Naive thymus-derived CD4-positive, alpha-beta T cell (primary cell): Measurements from ENCODE around the gene PKLR. TPM values are rescaled to one million over a fixed set of nuclear protein-coding genes. Genes with fewer than 3 reads are reported as not detected.

Experiments used
- ATAC-seq: fragments of 150-1000 bp; cut with Tn5 transposase; 2 replicates; pipeline ENCODE4 v1.10.0; 2021; ENCODE audit warnings: mild to moderate bottlenecking, moderate library complexity
- CTCF ChIA-PET: fragments of 350-600 bp; sonication (Branson Sonifier 250); formaldehyde crosslinking; loops from one replicate; lab custom pipeline; 2021; ENCODE audit warnings: antibody characterized with exemption; lab: Charles Lee
- POLR2A ChIA-PET: fragments of 350-600 bp; sonication (Branson Sonifier 250); formaldehyde crosslinking; loops from one replicate; lab custom pipeline; 2021; ENCODE audit warnings: antibody characterized with exemption, inconsistent platforms; lab: Charles Lee
- DNase-seq, 9 donors: peaks; one replicate each; pipeline versions ENCODE4 v3.0.0 to v3.0.0-alpha.2; 2020 to 2022; ENCODE audit warnings: mixed read lengths in 1 of 9
- H3K27ac ChIP-seq: one replicate; pipeline ENCODE4 v1.7.0; 2013; ENCODE audit warnings: mild to moderate bottlenecking, low read depth, low read length, moderate library complexity
- H3K27me3 ChIP-seq, 2 donors: one replicate each; pipeline ENCODE4 v1.7.0; 2013; ENCODE audit warnings: low read length in 2 of 2, mild to moderate bottlenecking in 2 of 2, moderate library complexity in 2 of 2; ENCODE audit not compliant: control insufficient read depth in 2 of 2, insufficient read depth in 2 of 2
- H3K36me3 ChIP-seq, 3 experiments: 1 replicate in 2 of 3; 2 replicates in 1 of 3; pipeline ENCODE4 v1.7.0; 2013; ENCODE audit warnings: low read length in 3 of 3, mild to moderate bottlenecking in 3 of 3, moderate library complexity in 1 of 3; ENCODE audit not compliant: insufficient read depth in 3 of 3, control insufficient read depth in 2 of 3
- H3K4me1 ChIP-seq, 2 donors: one replicate each; pipeline ENCODE4 v1.7.0; 2013; ENCODE audit warnings: low read length in 2 of 2, mild to moderate bottlenecking in 2 of 2, moderate library complexity in 1 of 2; ENCODE audit not compliant: control insufficient read depth in 2 of 2, insufficient read depth in 2 of 2
- H3K4me3 ChIP-seq: 2 replicates; pipeline ENCODE4 v1.7.0; 2013; ENCODE audit warnings: mild to moderate bottlenecking, low read length
- H3K9me3 ChIP-seq, 3 experiments: 1 replicate in 2 of 3; 2 replicates in 1 of 3; pipeline ENCODE4 v1.7.0; 2013; ENCODE audit warnings: low read length in 3 of 3; ENCODE audit not compliant: control insufficient read depth in 2 of 3
- H3K27ac Mint-ChIP-seq, 9 donors: one replicate each; pipeline ENCODE4 v1.8.0; 2020 to 2022; ENCODE audit warnings: mixed read lengths in 9 of 9, mild to moderate bottlenecking in 8 of 9, moderate library complexity in 5 of 9, inconsistent platforms in 2 of 9
- H3K27me3 Mint-ChIP-seq, 5 donors: one replicate each; pipeline ENCODE4 v1.8.0; 2021 to 2022; ENCODE audit warnings: mixed read lengths in 5 of 5, mild to moderate bottlenecking in 1 of 5
- H3K36me3 Mint-ChIP-seq, 5 donors: one replicate each; pipeline ENCODE4 v1.8.0; 2020 to 2022; ENCODE audit warnings: mixed read lengths in 5 of 5, mild to moderate bottlenecking in 3 of 5, inconsistent platforms in 1 of 5
- H3K4me1 Mint-ChIP-seq, 7 donors: one replicate each; pipeline ENCODE4 v1.8.0; 2020 to 2022; ENCODE audit warnings: mixed read lengths in 7 of 7, mild to moderate bottlenecking in 3 of 7, inconsistent platforms in 1 of 7
- H3K4me3 Mint-ChIP-seq, 10 donors: one replicate each; pipeline ENCODE4 v1.8.0; 2020 to 2022; ENCODE audit warnings: mild to moderate bottlenecking in 10 of 10, mixed read lengths in 10 of 10, moderate library complexity in 6 of 10, inconsistent platforms in 2 of 10
- H3K9me3 Mint-ChIP-seq, 11 donors: one replicate each; pipeline ENCODE4 v1.8.0; 2020 to 2022; ENCODE audit warnings: mixed read lengths in 11 of 11, mild to moderate bottlenecking in 4 of 11, inconsistent platforms in 1 of 11, moderate library complexity in 1 of 11
- intact Hi-C, 2 donors: fragments of 100-400 bp; cut with micrococcal nuclease; formaldehyde crosslinking; loops; one replicate each; pipeline ENCODE4 v1.15.1; 2023
- polyA plus RNA-seq, 2 donors: library from polyadenylated mRNA; unstranded; fragments of 300-500 nt; fragmentation: Illumina TruSeq; gene quantifications; one replicate each; pipeline ENCODE4 v1.2.3, GENCODE V29; 2021
- total RNA-seq, 6 experiments: library from RNA in 5 of 6; stranded (reverse) in 5 of 6; gene quantifications; 1 replicate in 5 of 6; 2 replicates in 1 of 6; pipeline ENCODE4 v1.2.3 and lab custom pipeline; 2021 to 2026

The PKLR gene
- total and polyA plus RNA-seq, 7 experiments from 2014 or later, result 0.06 TPM; not detected in 6

GRCh38 chr1:155285063-155285462 is 16.2 kb downstream of the PKLR start:
- no peaks in the 10 kb centered on the region for H3K9me3 ChIP-seq
- Mint-ChIP-seq H3K27ac (no peak overlapping the region), H3K9me3 (no peaks in the 10 kb centered on the region), H3K27me3 (peaks cover 0 to under 1% (median 0%) of the 10 kb centered on the region in 5 donors), H3K36me3 (no peaks in the 10 kb centered on the region), H3K4me3 (no peak overlapping the region), H3K4me1 (peaks cover 0 to 1% (median 0%) of the 10 kb centered on the region in 7 donors)
- ChIA-PET CTCF (interaction anchor here (1.0 kb wide), 1 partner anchor 193 kb away, joined by 4 read pairs; no protein-coding TSS in a partner anchor), POLR2A (no interaction called here)
- no peaks in the 10 kb centered on the region for H3K27me3 ChIP-seq
- no peak overlapping the region for H3K4me3 ChIP-seq
- no peaks in the 10 kb centered on the region for H3K36me3 ChIP-seq
- H3K27ac ChIP-seq, result no peak overlapping the region
- intact Hi-C loops, result no loop called here
- no peak for DNase-seq
- H3K4me1 ChIP-seq, result no peaks in the 10 kb centered on the region
- no peak for ATAC-seq

DNA sequence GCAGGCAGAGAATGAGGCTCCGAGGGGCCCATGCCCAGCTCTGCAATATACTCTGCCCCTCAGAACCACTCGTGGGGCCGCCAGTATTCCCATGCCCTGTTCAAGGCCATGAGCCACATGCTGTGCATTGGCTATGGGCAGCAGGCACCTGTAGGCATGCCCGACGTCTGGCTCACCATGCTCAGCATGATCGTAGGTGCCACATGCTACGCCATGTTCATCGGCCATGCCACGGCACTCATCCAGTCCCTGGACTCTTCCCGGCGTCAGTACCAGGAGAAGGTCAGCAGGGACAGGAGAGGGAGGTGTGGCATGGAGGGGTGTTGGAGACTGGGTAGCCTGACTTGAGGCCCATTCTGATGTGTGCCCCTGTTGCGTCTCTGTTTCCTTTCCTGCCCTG is 16.8 kb downstream of the PKLR start:
- no peaks in the 10 kb centered on the region for H3K36me3 Mint-ChIP-seq
- intact Hi-C loops, result no loop called here
- Histone ChIP-seq H3K36me3 (no peaks in the 10 kb centered on the region), H3K4me3 (no peak overlapping the region), H3K27ac (no peak overlapping the region), H3K9me3 (no peaks in the 10 kb centered on the region), H3K27me3 (no peaks in the 10 kb centered on the region), H3K4me1 (no peaks in the 10 kb centered on the region)
- peaks cover 0 to under 1% (median 0%) of the 10 kb centered on the region in 5 donors for H3K27me3 Mint-ChIP-seq
- H3K27ac Mint-ChIP-seq, result no peak overlapping the region
- no peaks in the 10 kb centered on the region for H3K9me3 Mint-ChIP-seq
- ATAC-seq (no peak), DNase-seq (no peak)
- ChIA-PET CTCF (no interaction called here), POLR2A (no interaction called here)
- H3K4me3 Mint-ChIP-seq, result no peak overlapping the region
- peaks cover 0 to 1% (median 0%) of the 10 kb centered on the region in 7 donors for H3K4me1 Mint-ChIP-seq

- POLR2A ChIA-PET, result interaction anchor here (1.5 kb wide), 1 partner anchor 41 kb away, joined by 7 read pairs; no protein-coding TSS in a partner anchor
- no peak overlapping the region for H3K27ac ChIP-seq
- Mint-ChIP-seq H3K27ac (no peak overlapping the region), H3K4me1 (peaks cover 6 to 13% (median 8%) of the 10 kb centered on the region in 7 donors), H3K27me3 (peaks cover 0 to 11% (median 0%) of the 10 kb centered on the region in 5 donors), H3K36me3 (no peaks in the 10 kb centered on the region), H3K9me3 (no peaks in the 10 kb centered on the region), H3K4me3 (no peak overlapping the region)
- H3K27me3 ChIP-seq, result no peaks in the 10 kb centered on the region
- intact Hi-C loops, result no loop called here
- DNase-seq (no peak), ATAC-seq (no peak)
- H3K4me1 ChIP-seq, result peaks cover 0 to 3% of the 10 kb centered on the region in 2 donors
- no peak overlapping the region for H3K4me3 ChIP-seq
- H3K9me3 ChIP-seq, result no peaks in the 10 kb centered on the region
- CTCF ChIA-PET, result interaction anchor here (0.8 kb wide), 1 partner anchor 77 kb away, joined by 5 read pairs; no protein-coding TSS in a partner anchor
- no peaks in the 10 kb centered on the region for H3K36me3 ChIP-seq
Observed at GRCh38 chr1:155282488-155283091, 18.6 kb downstream of the PKLR start.

DNA sequence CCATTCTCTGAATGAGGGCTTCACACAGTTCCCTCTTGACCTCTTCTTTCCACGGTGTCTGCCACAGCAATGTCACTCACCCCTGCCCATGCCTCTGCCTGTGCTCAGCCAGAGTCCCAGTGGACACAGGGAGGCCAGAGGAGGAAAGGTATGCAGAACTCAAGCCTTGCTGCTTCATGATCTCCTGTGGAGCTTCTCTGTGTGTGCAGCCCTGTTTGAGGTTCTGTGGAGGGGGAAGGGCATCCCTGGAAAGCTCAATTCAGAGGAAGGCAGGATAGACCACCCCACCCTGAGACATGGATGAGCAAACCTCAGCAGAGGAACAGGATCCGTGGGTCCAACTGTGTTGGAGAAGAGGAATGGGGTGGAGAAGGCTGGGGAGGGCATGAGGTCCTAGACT is 22.0 kb downstream of the PKLR start:
- intact Hi-C loops, result loop anchor here in 1 of 2 donors (10.0 kb wide), 2 partner anchors 406 to 776 kb away; partner anchors contain the start of genes DAP3, LAMTOR2, UBQLN4 and YY1AP1
- Histone ChIP-seq H3K4me1 (peaks cover 9 to 13% of the 10 kb centered on the region in 2 donors), H3K4me3 (no peak overlapping the region), H3K36me3 (no peaks in the 10 kb centered on the region), H3K27ac (no peak overlapping the region), H3K27me3 (no peaks in the 10 kb centered on the region), H3K9me3 (no peaks in the 10 kb centered on the region)
- Mint-ChIP-seq H3K4me3 (peak overlapping the region in 4 of 10 donors; percentile 4 to 83 (median 21)), H3K9me3 (no peaks in the 10 kb centered on the region), H3K27me3 (peaks cover 0 to 11% (median 0%) of the 10 kb centered on the region in 5 donors), H3K4me1 (peaks cover 18 to 32% (median 25%) of the 10 kb centered on the region in 7 donors), H3K27ac (peak overlapping the region in 1 of 9 donors; percentile 48), H3K36me3 (no peaks in the 10 kb centered on the region)
- ChIA-PET POLR2A (interaction anchor here (0.5 to 2.5 kb wide), 5 partner anchors 13 to 44 kb away, joined by 3 to 11 read pairs (median 4); partner anchors contain the start of gene SCAMP3), CTCF (interaction anchor here (1.0 to 1.6 kb wide), 4 partner anchors 9 to 45 kb away, joined by 3 to 7 read pairs (median 4); no protein-coding TSS in a partner anchor)
- ATAC-seq (no peak), DNase-seq (no peak)

DNA sequence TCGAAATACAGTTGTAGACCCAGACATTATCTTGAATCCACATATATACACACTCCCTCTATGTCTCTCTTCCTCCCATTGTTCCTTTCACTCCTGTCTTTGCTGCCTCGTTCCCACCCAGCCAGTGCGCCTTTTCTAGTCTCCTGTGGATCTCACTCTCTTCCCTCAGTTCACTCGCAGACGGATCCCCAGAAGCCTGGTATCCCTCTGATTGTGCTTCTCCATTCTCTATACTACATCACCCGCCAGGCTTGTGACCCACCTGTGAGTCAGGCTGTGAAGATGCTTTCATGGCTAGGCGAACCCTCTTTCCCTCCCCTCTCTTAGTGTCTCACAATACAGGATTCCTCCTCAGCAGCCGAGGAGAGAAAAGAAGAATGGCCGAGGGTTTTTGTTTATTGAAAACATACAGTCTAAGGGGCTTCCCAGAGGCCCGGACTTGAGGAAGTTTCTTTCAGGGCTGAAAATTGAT is 22.5 kb downstream of the PKLR start:
- Mint-ChIP-seq H3K4me3 (peak overlapping the region; percentile 62 to 90 (median 78)), H3K9me3 (no peaks in the 10 kb centered on the region), H3K27ac (peak overlapping the region; percentile 45 to 83 (median 63)), H3K36me3 (no peaks in the 10 kb centered on the region), H3K4me1 (peaks cover 18 to 34% (median 26%) of the 10 kb centered on the region in 7 donors), H3K27me3 (peaks cover 0 to 11% (median 0%) of the 10 kb centered on the region in 5 donors)
- Histone ChIP-seq H3K27me3 (no peaks in the 10 kb centered on the region), H3K4me3 (no peak overlapping the region), H3K36me3 (no peaks in the 10 kb centered on the region), H3K4me1 (peaks cover 12 to 16% of the 10 kb centered on the region in 2 donors), H3K27ac (no peak overlapping the region), H3K9me3 (no peaks in the 10 kb centered on the region)
- ChIA-PET POLR2A (interaction anchor here (1.3 to 2.5 kb wide), 4 partner anchors 12 to 44 kb away, joined by 4 to 11 read pairs (median 4); partner anchors contain the start of genes RUSC1 and SCAMP3), CTCF (interaction anchor here (0.8 to 1.1 kb wide), 3 partner anchors 15 to 44 kb away, joined by 3 to 4 read pairs (median 3); no protein-coding TSS in a partner anchor)
- DNase-seq, result no peak
- ATAC-seq, result no peak
- intact Hi-C loops, result loop anchor here in 1 of 2 donors (10.0 kb wide), 2 partner anchors 406 to 776 kb away; partner anchors contain the start of genes DAP3, LAMTOR2, UBQLN4 and YY1AP1

DNA sequence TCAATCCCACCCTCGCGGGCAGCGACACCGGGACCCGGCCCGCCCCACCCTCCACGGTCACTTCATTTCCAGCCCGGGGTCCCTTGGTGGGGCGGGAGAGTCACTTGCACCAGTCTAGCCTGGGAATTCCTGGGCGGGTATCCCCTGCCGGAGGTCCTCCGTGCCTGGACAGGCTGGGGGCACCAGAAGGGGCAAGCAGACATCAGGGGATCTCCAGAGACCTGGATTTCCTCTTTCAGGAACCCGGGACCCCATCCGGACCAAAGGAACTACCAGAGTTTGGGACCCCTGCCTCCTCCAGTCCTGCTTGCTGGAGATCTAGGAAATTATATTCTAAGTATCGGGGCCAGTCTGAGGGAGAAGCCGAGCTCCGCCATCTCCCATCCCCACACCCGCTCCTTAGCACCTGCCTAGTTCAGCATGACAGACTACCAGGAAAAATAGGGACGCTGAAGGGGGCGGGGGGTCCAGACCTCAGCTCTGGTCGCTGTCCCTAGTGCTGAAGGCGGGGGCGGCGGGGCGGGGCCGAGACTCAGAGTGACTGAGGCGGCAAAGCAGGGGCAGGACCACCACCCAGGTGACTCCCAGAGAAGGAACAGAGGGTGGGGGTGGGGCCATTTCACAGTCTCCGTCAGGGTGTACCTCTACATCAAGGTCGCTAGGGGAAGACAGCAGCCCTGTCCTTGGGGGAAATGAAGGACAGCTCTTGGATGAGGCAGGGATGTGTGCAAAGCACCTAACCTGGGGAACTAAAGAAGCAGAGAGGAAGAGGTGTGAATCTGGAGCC is 23.1 kb downstream of the PKLR start:
- intact Hi-C loops, result loop anchor here (1.0 to 10.0 kb wide), 9 partner anchors 16 to 777 kb away; partner anchors contain the start of genes FDPS (in 2 of the 2), DAP3 (in 1 of the 2), LAMTOR2 (in 1 of the 2) and SCAMP3 (in 1 of the 2)
- peak; percentile 62 for ATAC-seq
- H3K27me3 ChIP-seq, result no peaks in the 10 kb centered on the region
- peaks cover 13 to 16% of the 10 kb centered on the region in 2 donors for H3K4me1 ChIP-seq
- Mint-ChIP-seq H3K4me3 (peak overlapping the region; percentile 52 to 90 (median 78)), H3K27me3 (peaks cover 0 to 11% (median 0%) of the 10 kb centered on the region in 5 donors), H3K36me3 (peaks cover 0 to 4% (median 0%) of the 10 kb centered on the region in 5 donors), H3K4me1 (peaks cover 18 to 39% (median 31%) of the 10 kb centered on the region in 7 donors), H3K27ac (peak overlapping the region in 8 of 9 donors; percentile 15 to 83 (median 60)), H3K9me3 (no peaks in the 10 kb centered on the region)
- POLR2A ChIA-PET, result interaction anchor here (1.3 to 2.5 kb wide), 4 partner anchors 11 to 45 kb away, joined by 4 to 11 read pairs (median 4); partner anchors contain the start of genes RUSC1 and SCAMP3
- no peaks in the 10 kb centered on the region for H3K9me3 ChIP-seq
- DNase-seq, result peak; percentile 54 to 90 (median 75)
- H3K27ac ChIP-seq, result peak overlapping the region; percentile 36
- CTCF ChIA-PET, result interaction anchor here (0.8 kb wide), 2 partner anchors 15 to 28 kb away, joined by 3 read pairs; no protein-coding TSS in a partner anchor
- H3K4me3 ChIP-seq, result peak overlapping the region; percentile 59
- H3K36me3 ChIP-seq, result peaks cover 0 to under 1% (median 0%) of the 10 kb centered on the region in 3 experiments
